Measurements from ENCODE around the gene MORN5.
A peak's percentile ranks its signal among the peaks of the same experiment; 100 is the strongest.

- TF ChIP-seq CTCF (IDR thresholded peaks at IDR 0.05) (peak; percentile 18 to 54 (median 37)), POLR2AphosphoS5 (IDR thresholded peaks at IDR 0.05) (peak in 2 of 3 donors; percentile 64 to 77)
Observed at GRCh38 chr9:122159026-122159924, at the start of gene MORN5, which contains the start of gene NDUFA8.

Measured in breast epithelium (tissue), 3 donors.